ENCODE data around the gene NUDT16L1. TPM values are rescaled to one million over a fixed set of nuclear protein-coding genes. Genes with fewer than 3 reads are reported as not detected.

The NUDT16L1 gene
- total RNA-seq, 4 donors from 2014 or later = 7.4 to 10.2 (median 8.8) TPM

- intact Hi-C loops (cut with DNase I; ENCODE audit: low total_unique reads) = no loop called here
- H3K27me3 ChIP-seq = no peaks in the 10 kb centered on the region
- TF ChIP-seq, protein P1, sequence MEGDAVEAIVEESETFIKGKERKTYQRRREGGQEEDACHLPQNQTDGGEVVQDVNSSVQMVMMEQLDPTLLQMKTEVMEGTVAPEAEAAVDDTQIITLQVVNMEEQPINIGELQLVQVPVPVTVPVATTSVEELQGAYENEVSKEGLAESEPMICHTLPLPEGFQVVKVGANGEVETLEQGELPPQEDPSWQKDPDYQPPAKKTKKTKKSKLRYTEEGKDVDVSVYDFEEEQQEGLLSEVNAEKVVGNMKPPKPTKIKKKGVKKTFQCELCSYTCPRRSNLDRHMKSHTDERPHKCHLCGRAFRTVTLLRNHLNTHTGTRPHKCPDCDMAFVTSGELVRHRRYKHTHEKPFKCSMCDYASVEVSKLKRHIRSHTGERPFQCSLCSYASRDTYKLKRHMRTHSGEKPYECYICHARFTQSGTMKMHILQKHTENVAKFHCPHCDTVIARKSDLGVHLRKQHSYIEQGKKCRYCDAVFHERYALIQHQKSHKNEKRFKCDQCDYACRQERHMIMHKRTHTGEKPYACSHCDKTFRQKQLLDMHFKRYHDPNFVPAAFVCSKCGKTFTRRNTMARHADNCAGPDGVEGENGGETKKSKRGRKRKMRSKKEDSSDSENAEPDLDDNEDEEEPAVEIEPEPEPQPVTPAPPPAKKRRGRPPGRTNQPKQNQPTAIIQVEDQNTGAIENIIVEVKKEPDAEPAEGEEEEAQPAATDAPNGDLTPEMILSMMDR (IDR thresholded peaks at IDR 0.05 in 4 of 5, conservative IDR thresholded peaks at IDR 0.05 in 1 of 5) = no peak
- TF ChIP-seq POLR2A (IDR thresholded peaks at IDR 0.05) = no peak
- in situ Hi-C loops (cut with MboI; ENCODE audit: low sequenced_read_pairs in 4 of 4) = no loop called here
- H3K4me3 ChIP-seq = no peak overlapping the region
- no peaks in the 10 kb centered on the region for H3K9me3 ChIP-seq
- peak overlapping the region in 3 of 4 donors; percentile 72 to 79 (median 79) for H3K27ac ChIP-seq
- DNase-seq = no peak
- H3K4me1 ChIP-seq = peaks cover 6 to 25% of the 10 kb centered on the region in 2 donors
- no peak for ATAC-seq
- peaks cover 0 to 28% of the 10 kb centered on the region in 2 donors for H3K36me3 ChIP-seq
Observed at GRCh38 chr16:4675864-4676786, 17.2 kb upstream of the NUDT16L1 start.

- intact Hi-C loops (cut with DNase I; ENCODE audit: low total_unique reads) = no loop called here
- Histone ChIP-seq H3K36me3 (peaks cover 0 to 30% of the 10 kb centered on the region in 2 donors), H3K27me3 (no peaks in the 10 kb centered on the region), H3K4me3 (no peak overlapping the region), H3K27ac (peak overlapping the region; percentile 52 to 79 (median 76)), H3K4me1 (peaks cover 6 to 25% of the 10 kb centered on the region in 2 donors), H3K9me3 (no peaks in the 10 kb centered on the region)
- TF ChIP-seq, protein P1 (IDR thresholded peaks at IDR 0.05 in 4 of 5, conservative IDR thresholded peaks at IDR 0.05 in 1 of 5) = no peak
- no peak for TF ChIP-seq POLR2A (IDR thresholded peaks at IDR 0.05)
- ATAC-seq = peak; percentile 25 to 40
- no peak for DNase-seq
- in situ Hi-C loops (cut with MboI; ENCODE audit: low sequenced_read_pairs in 4 of 4) = no loop called here
Observed at GRCh38 chr16:4676831-4677230, 16.5 kb upstream of the NUDT16L1 start.

GRCh38 chr16:4677390-4677789 is 16.0 kb upstream of the NUDT16L1 start:
- ATAC-seq = peak; percentile 33 to 66
- H3K27ac ChIP-seq = peak overlapping the region; percentile 52 to 79 (median 76)
- no peaks in the 10 kb centered on the region for H3K27me3 ChIP-seq
- H3K36me3 ChIP-seq = peaks cover 0 to 33% of the 10 kb centered on the region in 2 donors
- in situ Hi-C loops (cut with MboI; ENCODE audit: low sequenced_read_pairs in 4 of 4) (no loop called here), intact Hi-C loops (cut with DNase I; ENCODE audit: low total_unique reads) (no loop called here)
- no peak overlapping the region for H3K4me3 ChIP-seq
- peaks cover 2 to 21% of the 10 kb centered on the region in 2 donors for H3K4me1 ChIP-seq
- TF ChIP-seq POLR2A (IDR thresholded peaks at IDR 0.05) = no peak
- TF ChIP-seq, protein P1 (IDR thresholded peaks at IDR 0.05 in 4 of 5, conservative IDR thresholded peaks at IDR 0.05 in 1 of 5) = no peak
- H3K9me3 ChIP-seq = no peaks in the 10 kb centered on the region
- DNase-seq = peak in 1 of 2 donors; percentile 83

DNA sequence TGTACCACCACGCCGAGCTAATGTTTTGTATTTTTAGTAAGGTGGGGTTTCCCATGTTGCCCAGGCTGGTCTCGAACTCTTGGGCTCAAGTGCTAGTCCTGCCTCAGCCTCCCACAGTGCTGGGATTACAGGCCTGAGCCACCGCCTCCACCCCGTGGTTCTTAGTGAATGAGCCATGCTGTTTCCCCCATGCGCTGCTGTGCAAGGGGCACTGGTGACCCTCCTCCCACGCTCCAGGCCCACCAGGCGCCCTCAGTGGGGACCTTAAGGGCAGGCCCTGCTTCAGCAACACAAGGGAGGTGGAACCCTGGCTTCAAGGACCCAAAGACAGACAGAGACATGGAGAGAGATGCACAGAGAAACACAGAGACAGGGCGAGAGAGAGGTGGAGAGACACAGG is 15.4 kb upstream of the NUDT16L1 start:
- Histone ChIP-seq H3K27ac (peak overlapping the region in 3 of 4 donors; percentile 72 to 79 (median 79)), H3K9me3 (no peaks in the 10 kb centered on the region), H3K4me3 (no peak overlapping the region), H3K36me3 (peaks cover 0 to 38% of the 10 kb centered on the region in 2 donors), H3K27me3 (no peaks in the 10 kb centered on the region), H3K4me1 (peaks cover 0 to 15% of the 10 kb centered on the region in 2 donors)
- TF ChIP-seq POLR2A (IDR thresholded peaks at IDR 0.05) = no peak
- TF ChIP-seq, protein P1 (IDR thresholded peaks at IDR 0.05 in 4 of 5, conservative IDR thresholded peaks at IDR 0.05 in 1 of 5) = no peak
- no peak for ATAC-seq
- in situ Hi-C loops (cut with MboI; ENCODE audit: low sequenced_read_pairs in 4 of 4) = no loop called here
- intact Hi-C loops (cut with DNase I; ENCODE audit: low total_unique reads) = no loop called here
- DNase-seq = peak in 1 of 2 donors; percentile 10
